Mammary epithelial cell (primary cell): ENCODE measurements around the gene SEC61A1.

Source experiments
- CTCF ChIP-seq, 2 donors: IDR thresholded peaks in 1 of 2; conservative IDR thresholded peaks in 1 of 2; 2 replicates each; pipeline ENCODE4 v1.5.1; 2011 to 2012; ENCODE audit warnings: inconsistent platforms in 2 of 2, low read length in 2 of 2, mild to moderate bottlenecking in 2 of 2, control low read depth in 1 of 2, low read depth in 1 of 2; ENCODE audit not compliant: insufficient read depth in 1 of 2; ENCODE audit errors: extremely low read depth in 1 of 2
- EZH2 ChIP-seq: IDR thresholded peaks from 2 replicates; pipeline ENCODE4 v1.6.1; 2012; ENCODE audit warnings: low read length, inconsistent platforms, borderline replicate concordance

- TF ChIP-seq CTCF (conservative IDR thresholded peaks at IDR 0.05 in 1 of 2, IDR thresholded peaks at IDR 0.05 in 1 of 2; ENCODE audit: extremely low read depth in 1 of 2, insufficient read depth in 1 of 2, low read depth in 1 of 2, low read length in 2 of 2), result no peak
- TF ChIP-seq EZH2, result no peak
Observed at GRCh38 chr3:128033102-128033501, 19.1 kb upstream of the SEC61A1 start.
